Peyer's patch (tissue), 4 donors: ENCODE results near the gene CCDC28B. TPM values are rescaled to one million over a fixed set of nuclear protein-coding genes. Genes with fewer than 3 reads are reported as not detected.

Source experiments
- DNase-seq, 3 donors: peaks; one replicate each; pipeline ENCODE4 v3.0.0-alpha.2; 2017 to 2019
- H3K27ac ChIP-seq, 4 donors: fragments of 200-600 bp; sonication (generic); one replicate each; pipeline ENCODE4 v1.5.1; 2016 to 2019
- H3K27me3 ChIP-seq, 2 donors: fragments of 200-600 bp; sonication (generic); one replicate each; pipeline ENCODE4 v1.5.1; 2019
- H3K36me3 ChIP-seq, 3 donors: fragments of 200-600 bp; sonication (generic); one replicate each; pipeline ENCODE4 v1.5.1; 2016 to 2019
- H3K4me1 ChIP-seq, 4 donors: fragments of 200-600 bp; sonication (generic); one replicate each; pipeline ENCODE4 v1.5.1; 2016 to 2019
- H3K4me3 ChIP-seq, 4 donors: fragments of 200-600 bp; sonication (generic); 1 replicate in 3 of 4; 2 replicates in 1 of 4; pipeline ENCODE4 v1.5.1; 2016 to 2019; ENCODE audit warnings: mild to moderate bottlenecking in 1 of 4
- H3K9me3 ChIP-seq, 4 donors: fragments of 200-600 bp; sonication (generic); one replicate each; pipeline ENCODE4 v1.5.1; 2016 to 2019; ENCODE audit warnings: mild to moderate bottlenecking in 1 of 4
- CTCF ChIP-seq, 6 experiments: fragments of 450-650 bp in 4 of 6; fragments of 200-600 bp in 2 of 6; sonication (generic) in 1 of 6; IDR thresholded peaks; one replicate each; pipeline ENCODE4 v1.5.1; 2017 to 2019; ENCODE audit warnings: antibody characterized with exemption in 6 of 6, mild to moderate bottlenecking in 3 of 6, moderate library complexity in 1 of 6
- POLR2A ChIP-seq, 2 donors: fragments of 450-650 bp; IDR thresholded peaks; one replicate each; pipeline ENCODE4 v1.5.1; 2017; ENCODE audit warnings: antibody characterized with exemption in 2 of 2, mild to moderate bottlenecking in 2 of 2, moderate library complexity in 2 of 2
- total RNA-seq, 4 donors: library from RNA; depleted of rRNA; stranded (reverse); fragments of >200 nt; gene quantifications; one replicate each; pipeline ENCODE4 v1.1.0, GENCODE V29; 2016

CCDC28B gene
- total RNA-seq, 4 donors from 2014 or later, result 1.1 to 2.4 TPM; not detected in 2

DNA sequence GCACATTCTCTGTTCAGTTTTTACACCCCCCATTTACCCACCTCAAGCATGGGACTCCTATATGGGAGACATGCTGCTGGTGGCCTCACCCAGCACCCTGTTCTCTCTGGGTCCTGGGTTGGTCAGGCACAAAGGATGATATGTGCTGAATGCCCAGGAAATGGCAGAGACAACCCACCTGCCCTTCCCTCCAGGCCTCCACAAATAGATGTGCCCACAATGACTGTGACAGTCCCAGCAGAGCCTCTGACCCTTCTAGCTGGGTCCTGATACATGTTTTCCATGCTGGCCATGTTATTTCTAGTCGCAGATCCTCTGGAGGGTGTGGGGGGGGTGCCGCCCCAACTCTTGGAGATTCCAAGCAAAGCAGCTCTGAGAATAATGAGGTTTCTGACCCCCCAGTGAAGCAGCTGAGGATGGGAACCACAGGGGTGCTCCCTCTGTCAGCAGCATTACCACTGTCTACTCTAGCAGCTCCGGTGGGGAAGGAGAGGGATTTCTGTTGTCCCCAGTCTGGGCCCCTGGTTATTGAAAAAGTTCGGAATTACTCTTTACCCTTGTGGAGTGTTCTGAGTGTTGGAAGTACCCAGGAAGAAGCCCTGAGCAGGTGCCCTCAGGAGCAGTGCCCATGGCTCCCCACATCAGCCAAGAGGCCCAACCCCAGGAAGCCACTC, 1.2 kb upstream of the CCDC28B start:
- H3K4me3 ChIP-seq, result no peak overlapping the region
- no peaks in the 10 kb centered on the region for H3K9me3 ChIP-seq
- H3K4me1 ChIP-seq, result peaks cover 0 to 26% (median 6%) of the 10 kb centered on the region in 4 donors
- peaks cover 0 to 41% (median 0%) of the 10 kb centered on the region in 3 donors for H3K36me3 ChIP-seq
- no peaks in the 10 kb centered on the region for H3K27me3 ChIP-seq
- peak overlapping the region in 2 of 4 donors; percentile 73 to 76 for H3K27ac ChIP-seq
- no peak for DNase-seq
- TF ChIP-seq CTCF (IDR thresholded peaks at IDR 0.05), result no peak
- no peak for TF ChIP-seq POLR2A (IDR thresholded peaks at IDR 0.05)

GRCh38 chr1:32199717-32200072, 700 bp upstream of the CCDC28B start:
- Histone ChIP-seq H3K4me3 (peak overlapping the region in 1 of 4 donors; percentile 73), H3K27me3 (no peaks in the 10 kb centered on the region), H3K9me3 (no peaks in the 10 kb centered on the region), H3K36me3 (peaks cover 0 to 36% (median 0%) of the 10 kb centered on the region in 3 donors), H3K27ac (peak overlapping the region; percentile 45 to 78 (median 74)), H3K4me1 (peaks cover 0 to 26% (median 6%) of the 10 kb centered on the region in 4 donors)
- no peak for TF ChIP-seq CTCF (IDR thresholded peaks at IDR 0.05)
- no peak for TF ChIP-seq POLR2A (IDR thresholded peaks at IDR 0.05)
- no peak for DNase-seq

GRCh38 chr1:32201011-32201855, 838 bp downstream of the CCDC28B start:
- Histone ChIP-seq H3K27ac (peak overlapping the region; percentile 45 to 78 (median 74)), H3K9me3 (no peaks in the 10 kb centered on the region), H3K4me3 (peak overlapping the region; percentile 37 to 73 (median 62)), H3K27me3 (no peaks in the 10 kb centered on the region), H3K36me3 (peaks cover 0 to 21% (median 0%) of the 10 kb centered on the region in 3 donors), H3K4me1 (peaks cover 0 to 37% (median 14%) of the 10 kb centered on the region in 4 donors)
- TF ChIP-seq POLR2A (IDR thresholded peaks at IDR 0.05) (no peak), CTCF (IDR thresholded peaks at IDR 0.05) (peak in 1 of 6 experiments; percentile 7)
- peak; percentile 67 to 96 (median 93) for DNase-seq

- no peaks in the 10 kb centered on the region for H3K27me3 ChIP-seq
- peak overlapping the region; percentile 55 to 64 (median 56) for H3K4me3 ChIP-seq
- no peaks in the 10 kb centered on the region for H3K36me3 ChIP-seq
- DNase-seq, result no peak
- peaks cover 0 to 43% (median 15%) of the 10 kb centered on the region in 4 donors for H3K4me1 ChIP-seq
- peak overlapping the region in 2 of 4 donors; percentile 58 to 61 for H3K27ac ChIP-seq
- no peak for TF ChIP-seq POLR2A (IDR thresholded peaks at IDR 0.05)
- no peaks in the 10 kb centered on the region for H3K9me3 ChIP-seq
Measured at GRCh38 chr1:32204943-32205361, 4.6 kb downstream of the CCDC28B start.

DNA sequence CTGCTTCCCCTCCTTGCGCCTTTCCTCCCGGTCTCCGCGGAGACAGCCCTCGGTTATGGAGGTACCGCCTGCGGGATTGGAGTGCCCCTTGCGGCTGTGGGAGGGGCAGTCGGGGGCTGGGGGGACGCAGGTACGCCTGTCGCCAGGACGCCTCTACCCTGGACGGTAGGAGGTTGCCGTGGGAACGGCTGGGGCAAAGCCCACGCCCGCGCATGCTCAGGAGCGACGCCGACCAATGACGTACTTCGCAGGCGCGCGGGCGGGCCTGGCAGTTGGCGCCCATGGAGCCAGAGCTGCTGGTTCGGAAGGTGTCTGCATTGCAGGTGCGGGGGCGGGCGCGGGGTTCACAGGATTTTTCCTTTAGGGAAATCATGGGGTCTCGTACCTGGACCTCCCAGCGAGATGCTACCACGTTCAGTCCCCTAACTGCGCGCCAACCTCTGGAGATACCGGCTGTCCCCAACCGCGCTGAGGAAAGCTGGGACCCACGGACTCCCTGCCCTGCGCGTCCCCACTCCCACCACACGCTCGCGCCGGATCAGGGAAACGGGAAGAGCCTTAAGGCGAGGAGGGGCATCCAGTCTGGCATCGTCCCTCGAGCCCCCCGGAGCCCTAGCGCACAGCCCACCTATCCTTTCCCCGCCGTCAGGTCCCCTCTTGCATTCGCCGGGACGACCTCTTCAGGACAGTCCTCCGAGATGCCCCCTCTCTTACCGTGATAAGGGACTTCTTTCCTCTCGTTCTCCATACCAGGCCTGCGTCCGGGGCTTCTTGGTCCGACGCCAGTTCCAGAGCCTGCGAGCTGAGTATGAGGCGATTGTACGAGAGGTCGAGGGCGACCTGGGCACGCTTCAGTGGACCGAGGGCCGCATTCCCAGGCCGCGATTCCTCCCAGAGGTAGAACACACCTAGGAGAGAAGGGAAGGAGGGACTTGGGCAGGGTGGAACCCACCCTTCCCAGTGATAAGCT, 5.3 kb downstream of the CCDC28B start, which contains the start of gene IQCC:
IQCC (plus strand) TSS at position 271 of the 970 bp plus-strand sequence; CDS start at position 282, 11 bp downstream.
- TF ChIP-seq CTCF (IDR thresholded peaks at IDR 0.05) (no peak), POLR2A (IDR thresholded peaks at IDR 0.05) (peak; percentile 33 to 45)
- Histone ChIP-seq H3K27me3 (no peaks in the 10 kb centered on the region), H3K4me3 (peak within 1 kb of the TSS; percentile 55 to 64 (median 56)), H3K9me3 (no peaks in the 10 kb centered on the region), H3K4me1 (peaks cover 0 to 41% (median 15%) of the 10 kb centered on the region in 4 donors), H3K27ac (peak within 1 kb of the TSS in 2 of 4 donors; percentile 58 to 61), H3K36me3 (no peaks in the 10 kb centered on the region)
- peak; percentile 79 to 93 (median 91) for DNase-seq
